Stimulated activated CD8-positive, alpha-beta memory T cell treated with anti-CD3 and anti-CD28 coated beads, Interleukin-7, amount 100 ng/mL, for 48 hours (primary cell): ENCODE results near the gene MCHR1.
A peak's percentile ranks its signal among the peaks of the same experiment; 100 is the strongest.
"Not testable (repeated sequence)": the region's sequence is repeated elsewhere in the genome, so short reads cannot be mapped to it uniquely, and the experiment has no call there.

Experiments used
- DNase-seq, 2 donors: peaks; one replicate each; pipeline ENCODE4 v3.0.0-alpha.2; 2020; ENCODE audit warnings: low read depth in 1 of 2; ENCODE audit errors: extremely low read depth in 1 of 2

Gene MCHR1

DNA sequence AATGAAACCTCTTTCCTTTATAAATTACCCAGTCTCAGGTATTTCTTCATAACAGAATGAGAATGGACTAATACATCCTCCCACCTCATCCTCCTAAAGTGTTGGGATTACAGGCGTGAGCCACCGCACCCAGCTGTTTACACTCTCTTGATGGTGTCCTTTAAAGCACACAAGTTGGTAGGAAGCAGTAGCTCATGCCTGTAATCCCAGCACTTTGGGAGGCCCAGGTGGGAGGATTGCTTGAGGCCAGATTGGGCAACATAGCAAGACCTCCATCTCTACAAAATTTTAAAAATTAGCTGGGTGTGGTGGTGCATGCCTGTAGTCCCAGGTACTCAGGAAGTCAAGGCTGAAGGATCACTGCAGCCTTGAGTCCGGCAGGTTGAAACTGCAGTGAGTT lies 23.3 kb upstream of the MCHR1 start:
- DNase-seq = not testable (repeated sequence)

DNA sequence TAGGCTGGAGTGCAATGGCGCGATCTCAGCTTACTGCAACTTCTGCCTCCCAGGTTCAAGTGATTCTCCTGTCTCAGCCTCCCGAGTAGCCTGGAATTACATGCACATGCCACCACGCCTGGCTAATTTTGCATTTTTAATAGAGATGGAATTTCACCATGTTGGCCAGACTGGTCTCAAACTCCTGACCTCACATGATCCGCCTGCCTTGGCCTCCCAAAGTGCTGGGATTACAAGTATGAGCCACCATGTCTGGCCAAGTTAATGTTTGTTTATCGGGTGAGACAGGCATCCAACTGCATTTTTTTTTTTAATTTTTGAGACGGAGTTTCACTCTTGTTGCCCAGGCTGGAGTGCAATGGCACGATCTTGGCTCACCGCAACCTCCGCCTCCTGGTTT lies 22.6 kb upstream of the MCHR1 start:
- DNase-seq = not testable (repeated sequence)

DNA sequence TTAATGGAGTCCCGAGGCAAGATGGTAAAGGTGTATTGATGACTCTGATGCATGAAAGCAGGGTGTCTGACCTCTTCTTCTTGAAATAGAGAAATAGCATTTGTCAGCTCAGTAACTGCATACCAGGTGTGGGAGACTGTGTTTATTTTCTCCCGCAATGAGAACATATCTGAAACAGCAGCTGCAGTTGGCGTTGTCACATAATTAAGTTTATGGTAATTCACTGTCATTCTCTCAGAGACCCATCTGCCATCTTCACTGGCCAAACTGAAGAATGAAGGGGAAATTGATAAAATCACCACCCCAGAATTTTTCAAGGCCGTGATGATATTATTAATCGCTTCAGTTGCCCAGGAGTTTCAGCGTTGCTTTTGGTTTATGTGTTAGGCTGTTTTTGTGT lies 20.1 kb upstream of the MCHR1 start:
- no peak for DNase-seq

DNA sequence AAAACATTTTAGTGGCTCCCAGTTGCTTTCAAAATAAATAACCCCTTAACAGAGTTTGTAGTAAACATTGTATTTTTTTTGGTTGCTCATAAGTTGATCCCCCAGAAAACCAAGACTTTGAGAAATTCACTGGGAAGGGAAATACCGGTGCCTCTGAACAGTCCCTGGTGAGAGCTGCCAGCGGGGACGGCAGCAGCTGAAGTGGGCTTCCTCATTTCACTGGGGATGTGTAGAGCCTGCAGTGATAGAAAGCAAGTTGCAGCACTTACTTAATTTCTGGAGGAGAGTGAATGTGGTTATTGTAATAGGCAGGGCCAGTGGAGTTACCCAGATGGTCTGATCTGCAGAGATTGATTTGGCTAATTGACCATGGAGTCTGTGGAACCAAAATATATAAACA lies 18.6 kb upstream of the MCHR1 start:
- DNase-seq = no peak

DNA sequence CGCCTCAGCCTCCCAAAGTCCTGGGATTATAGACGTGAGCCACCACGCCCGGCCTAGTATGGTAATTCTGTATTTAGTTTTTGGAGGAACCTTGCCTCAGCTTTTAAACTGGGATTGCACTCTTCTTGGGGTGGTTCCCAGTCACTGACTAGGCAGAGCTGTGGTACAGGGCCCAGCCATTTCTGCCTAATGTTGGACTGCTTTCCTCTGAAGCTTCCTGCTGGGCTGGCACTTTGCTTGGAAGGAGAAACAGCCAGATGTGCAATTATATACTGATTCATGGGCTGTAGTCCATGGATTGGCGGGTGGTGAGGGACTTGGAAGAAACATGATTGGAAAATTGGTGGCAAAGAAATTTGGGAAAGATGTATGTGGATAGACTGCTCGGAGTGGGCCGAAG lies 17.6 kb upstream of the MCHR1 start:
- DNase-seq = no peak

DNA sequence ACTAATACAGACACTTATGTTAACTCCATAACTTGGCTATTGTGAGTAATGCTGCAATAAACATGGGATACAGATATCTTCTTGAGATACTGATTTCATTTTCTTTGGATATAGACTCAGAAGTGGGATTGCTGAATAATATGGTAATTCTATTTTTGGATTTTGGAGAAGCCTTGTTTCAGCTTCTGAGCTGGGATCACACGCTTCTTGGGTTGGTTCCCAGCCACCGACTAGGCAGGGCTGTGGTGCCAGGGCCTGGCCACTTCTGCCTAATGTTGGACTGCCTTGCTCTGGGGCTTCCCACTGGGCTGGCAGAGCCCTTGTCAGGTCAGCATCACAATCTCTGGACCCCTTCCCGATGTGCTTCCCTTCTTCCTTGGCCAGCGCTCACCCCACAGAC lies 14.0 kb upstream of the MCHR1 start:
- DNase-seq = no peak

DNA sequence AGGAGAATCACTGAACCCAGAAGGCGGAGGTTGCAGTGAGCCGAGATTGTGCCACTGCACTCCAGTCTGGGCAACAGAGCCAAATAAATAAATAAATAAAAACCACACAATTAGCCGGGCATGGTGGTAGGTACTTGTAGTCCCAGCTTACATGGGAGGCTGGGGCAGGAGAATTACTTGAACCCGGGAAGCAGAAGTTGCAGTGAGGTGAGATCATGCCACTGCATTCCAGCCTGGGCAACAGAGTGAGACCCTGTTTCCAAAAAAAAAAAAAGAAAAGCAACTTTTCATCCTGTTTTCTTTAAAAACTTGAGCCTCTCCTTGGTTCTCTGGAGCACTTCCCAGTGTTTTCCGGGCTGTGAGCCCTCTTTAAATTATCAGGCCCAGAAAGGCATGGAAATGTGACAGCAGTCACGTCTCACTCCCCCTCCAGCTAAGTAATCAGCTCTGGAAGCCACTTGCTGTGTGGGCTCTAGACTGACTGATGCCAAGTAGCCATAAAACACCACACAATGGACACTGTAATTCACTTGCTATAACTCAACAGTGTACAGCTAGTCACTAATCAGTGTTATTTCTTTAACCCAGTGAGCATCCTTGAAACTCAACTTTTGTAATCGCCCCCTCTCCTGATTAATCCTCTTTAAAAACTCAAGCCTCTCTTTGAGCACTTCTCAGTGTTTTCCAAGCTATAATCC lies 13.0 kb upstream of the MCHR1 start:
- no peak for DNase-seq

DNA sequence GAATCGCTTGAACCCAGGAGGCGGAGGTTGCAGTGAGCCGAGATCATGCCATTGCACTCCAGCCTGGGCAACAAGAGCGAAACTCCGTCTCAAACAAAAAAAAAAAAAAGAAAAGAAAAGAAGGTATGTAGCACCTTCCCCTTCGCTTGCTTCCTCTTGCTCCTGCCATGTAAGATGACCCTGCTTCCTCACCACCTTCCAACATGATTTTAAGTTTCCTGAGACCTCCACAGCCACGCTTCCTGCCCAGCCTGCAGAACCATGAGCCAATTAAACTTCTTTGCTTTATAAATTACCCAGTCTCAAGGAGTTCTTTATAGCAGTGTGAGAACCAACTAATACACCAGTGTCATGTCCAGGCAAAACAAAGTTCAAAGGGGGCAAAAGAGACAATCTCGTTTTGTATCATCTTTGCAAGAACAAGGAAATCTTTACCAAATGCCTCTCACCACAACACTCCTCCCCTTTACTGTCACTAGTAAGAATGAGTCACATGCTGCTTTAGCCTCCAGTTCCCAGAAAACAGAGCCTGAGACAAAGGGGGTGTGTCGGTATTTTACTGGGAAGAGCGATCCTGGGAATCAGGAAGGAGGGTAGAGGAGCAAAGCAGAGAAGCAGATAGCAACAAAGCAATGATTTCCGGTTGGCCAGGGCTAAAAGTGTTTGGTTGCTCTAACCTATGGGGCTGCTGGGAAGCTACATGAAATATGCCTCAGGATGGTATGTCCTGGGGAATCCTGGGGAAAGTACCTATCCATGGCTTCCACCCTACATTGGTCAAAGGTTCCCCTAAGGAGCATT lies 10.5 kb upstream of the MCHR1 start:
- peak in 1 of 2 donors; percentile 15 for DNase-seq

DNA sequence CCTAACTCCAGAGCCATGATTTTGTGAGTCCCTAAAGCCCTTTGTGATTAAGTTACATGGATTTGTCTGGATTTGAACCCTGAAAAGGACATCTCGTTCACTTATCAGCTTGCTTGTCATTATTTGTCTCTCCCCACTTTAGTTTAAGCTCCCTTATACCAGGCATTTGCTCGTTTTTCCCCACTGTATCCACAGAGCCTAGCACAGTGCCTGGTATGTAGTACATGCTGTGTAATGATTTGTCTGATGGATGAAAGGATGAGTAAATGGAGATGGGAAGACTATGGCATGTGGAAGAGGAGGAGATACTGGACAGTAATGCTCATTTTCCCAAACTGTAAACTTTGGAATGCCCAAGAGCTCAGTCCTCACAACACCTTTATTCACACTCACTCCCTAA lies 9.2 kb upstream of the MCHR1 start:
- DNase-seq = no peak

DNA sequence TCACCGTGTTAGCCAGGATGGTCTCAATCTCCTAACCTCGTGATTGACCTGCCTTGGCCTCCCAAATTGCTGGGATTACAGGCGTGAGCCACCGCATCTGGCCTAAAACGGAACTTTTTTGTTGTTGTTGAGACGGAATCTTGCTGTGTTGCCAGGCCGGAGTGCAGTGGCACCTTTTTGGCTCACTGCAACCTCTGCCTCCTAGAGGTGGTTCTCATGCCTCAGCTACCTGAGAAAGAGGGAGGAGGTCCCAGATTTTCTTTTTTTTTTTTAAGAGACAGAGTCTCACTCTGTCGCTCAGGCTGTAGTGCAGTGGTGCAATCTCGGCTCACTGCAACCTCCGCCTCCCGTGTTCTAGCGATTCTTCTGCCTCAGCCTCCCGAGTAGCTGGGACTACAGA lies 7.9 kb upstream of the MCHR1 start:
- no peak for DNase-seq

DNA sequence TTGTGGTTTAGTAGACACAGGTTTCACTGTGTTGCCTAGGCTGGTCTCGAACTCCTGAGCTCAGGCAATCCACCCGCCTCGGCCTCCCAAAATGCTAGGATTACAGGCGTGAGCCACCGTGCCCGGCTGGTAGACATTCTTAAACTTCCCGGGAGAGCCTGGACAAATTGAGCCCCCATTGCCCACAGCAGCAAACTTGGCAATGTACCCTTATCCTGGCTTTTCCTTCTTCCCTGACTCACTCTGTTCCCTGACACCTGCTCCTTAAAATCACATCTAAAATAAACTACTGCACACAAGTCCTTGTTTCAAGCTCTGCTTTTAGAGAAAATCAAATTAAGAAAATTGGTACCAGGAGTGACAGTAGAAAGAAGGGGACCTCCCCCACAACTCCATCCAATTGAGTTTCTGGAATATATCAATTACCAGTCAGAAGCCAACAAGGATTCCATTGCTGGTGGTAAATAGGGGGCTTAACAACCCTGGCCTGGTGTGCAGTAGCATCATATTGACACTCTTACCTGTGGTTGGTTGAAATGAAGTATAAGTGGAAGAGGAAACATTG lies 7.4 kb upstream of the MCHR1 start:
- DNase-seq = no peak

DNA sequence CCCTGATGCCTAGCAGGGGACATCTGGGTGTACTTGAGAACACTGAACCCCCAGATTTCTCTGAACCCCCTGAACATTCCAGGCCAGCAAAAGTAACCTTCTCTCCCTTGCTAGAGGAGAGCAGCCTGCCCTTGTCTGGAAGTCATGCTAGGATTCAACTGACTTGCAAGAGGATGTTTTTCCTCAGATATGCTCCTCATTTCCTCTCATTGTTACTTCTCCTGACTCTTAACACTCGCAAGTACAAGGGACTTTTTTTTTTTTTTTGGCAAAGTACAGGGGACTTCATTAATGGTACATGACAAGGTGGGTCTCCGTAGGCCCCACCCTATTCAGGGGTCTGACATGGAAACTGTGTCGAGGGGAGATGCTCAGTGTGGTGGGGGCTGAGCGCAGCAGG lies 6.3 kb upstream of the MCHR1 start:
- DNase-seq = no peak

DNA sequence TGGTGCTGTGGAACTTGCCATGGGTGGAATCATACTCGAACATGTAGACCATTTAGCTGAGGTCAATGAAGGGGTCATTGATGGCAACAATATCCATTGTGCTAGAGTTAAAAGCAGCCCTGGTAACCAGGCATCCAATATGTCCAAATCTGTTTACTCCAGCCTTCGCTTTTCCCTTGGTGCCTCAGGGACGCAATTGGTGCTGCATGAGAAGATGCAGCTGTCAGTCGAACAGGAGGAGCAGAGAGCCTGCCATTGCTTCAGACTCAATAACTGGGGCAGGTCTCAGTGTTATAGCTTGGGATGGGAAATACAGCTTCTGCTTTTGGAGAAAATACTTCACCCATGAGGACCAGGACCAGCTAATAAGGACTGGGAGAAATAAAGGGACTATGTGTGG lies 5.0 kb upstream of the MCHR1 start:
- no peak for DNase-seq

DNA sequence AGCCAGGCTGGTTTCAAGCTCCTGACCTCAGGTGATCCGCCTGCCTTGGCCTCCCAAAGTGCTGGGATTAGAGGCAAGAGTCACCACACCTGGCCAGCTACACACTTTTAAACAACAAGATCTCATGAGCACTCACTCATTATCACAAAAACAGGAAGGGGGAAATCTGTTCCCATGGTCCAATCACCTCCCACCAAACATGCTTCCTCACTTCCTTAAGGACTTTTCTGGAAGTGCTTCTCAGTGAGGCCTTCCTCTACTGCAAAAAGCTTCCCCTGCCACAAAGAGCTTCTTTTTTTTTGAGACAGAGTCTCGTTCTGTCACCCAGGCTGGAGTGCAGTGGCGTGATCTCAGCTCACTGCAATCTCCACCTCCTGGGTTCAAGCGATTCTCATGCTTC lies 3.1 kb upstream of the MCHR1 start:
- not testable (repeated sequence) for DNase-seq

DNA sequence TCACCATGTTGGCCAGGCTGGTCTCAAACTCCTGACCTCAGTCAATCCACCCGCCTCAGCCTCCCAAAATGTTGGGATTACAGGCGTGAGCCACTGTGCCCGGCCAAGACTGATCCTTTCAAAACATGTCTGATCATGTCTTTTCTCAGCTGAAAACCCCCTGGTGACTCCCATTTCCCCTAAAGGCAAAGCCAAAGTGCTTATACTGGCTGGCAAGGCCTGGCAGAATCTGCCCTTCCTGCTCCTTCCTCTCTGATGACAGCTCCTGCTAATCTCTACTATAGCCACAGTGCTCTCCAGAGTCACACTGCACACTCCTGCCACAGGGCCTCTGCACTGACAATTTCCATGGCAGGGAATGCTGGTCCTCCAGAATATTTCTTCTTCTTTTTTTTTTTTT lies 2.6 kb upstream of the MCHR1 start:
- DNase-seq = no peak

DNA sequence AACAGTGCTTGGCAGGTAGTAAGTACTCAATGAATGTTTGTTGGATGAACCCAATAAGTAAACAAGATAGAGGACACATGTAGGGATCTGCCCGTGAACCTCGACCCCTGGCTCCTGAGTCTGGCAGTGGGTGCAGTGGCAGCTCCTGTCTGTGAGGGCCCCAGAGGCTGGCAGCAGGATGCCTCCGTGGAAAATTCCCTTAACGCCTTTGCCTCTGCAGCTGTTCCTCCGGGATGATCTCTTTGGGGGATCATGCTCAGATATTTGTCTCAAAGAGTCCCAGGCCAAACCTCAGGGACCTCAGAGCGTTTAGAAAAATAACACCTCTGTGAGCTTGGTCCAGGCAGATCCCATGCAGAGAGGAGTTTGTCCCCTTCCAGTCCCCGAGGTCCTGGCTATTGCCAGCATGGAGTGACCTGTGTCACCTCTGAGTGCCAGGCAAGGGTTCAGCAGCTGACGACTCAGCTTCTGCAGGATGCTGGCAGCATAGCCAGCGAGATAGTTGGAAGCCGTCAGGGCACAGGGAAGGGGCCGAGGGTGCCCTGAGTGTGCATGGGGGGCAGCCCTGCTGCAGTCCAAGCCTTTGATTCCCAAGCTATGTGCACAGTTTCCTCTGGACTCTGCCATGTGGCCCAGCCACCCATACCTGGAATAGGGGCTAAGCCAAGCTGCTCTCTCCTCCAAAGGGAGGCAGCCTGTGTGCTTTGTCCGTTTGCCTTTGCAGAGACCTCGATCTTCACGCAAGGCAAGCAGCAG lies 613 bp upstream of the MCHR1 start:
- DNase-seq = no peak

DNA sequence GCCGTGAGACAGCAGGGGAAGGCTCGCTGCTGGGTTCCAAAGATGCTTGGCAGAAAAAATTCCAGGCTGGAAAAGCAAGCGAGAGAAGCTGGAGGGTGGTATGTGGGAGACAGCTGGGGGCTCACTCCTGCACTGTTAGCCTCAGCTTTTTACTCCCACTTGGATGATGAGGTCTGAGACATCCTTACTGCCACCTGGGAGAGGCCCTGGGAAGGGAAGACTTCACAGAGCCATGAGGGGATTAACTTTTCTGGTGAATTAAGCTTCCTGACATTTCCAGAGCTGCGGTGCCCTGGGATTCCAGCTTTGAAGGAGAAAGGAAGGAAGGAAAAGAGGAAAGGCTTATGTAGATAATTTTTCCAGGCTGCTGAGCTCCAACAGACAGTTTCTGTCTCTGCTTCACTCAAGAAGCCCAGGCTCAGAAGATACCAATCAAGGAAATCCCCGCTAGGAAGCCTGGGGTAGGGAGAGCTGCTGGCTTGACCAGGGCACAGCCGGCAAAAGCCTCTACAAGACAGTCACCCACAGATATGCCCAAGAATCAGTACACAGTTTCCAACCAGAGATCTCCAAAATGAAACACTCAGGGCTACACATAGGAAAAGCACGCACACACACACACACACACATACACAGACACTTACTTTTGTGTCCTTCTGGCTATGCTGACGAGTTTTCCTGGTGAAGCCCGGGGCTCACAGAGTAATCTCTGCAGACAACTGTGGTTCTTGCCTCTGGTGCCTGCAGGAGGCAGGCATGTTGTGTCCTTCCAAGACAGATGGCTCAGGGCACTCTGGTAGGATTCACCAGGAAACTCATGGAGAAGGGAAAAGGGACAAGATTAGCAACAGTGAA lies 907 bp downstream of the MCHR1 start:
- no peak for DNase-seq

DNA sequence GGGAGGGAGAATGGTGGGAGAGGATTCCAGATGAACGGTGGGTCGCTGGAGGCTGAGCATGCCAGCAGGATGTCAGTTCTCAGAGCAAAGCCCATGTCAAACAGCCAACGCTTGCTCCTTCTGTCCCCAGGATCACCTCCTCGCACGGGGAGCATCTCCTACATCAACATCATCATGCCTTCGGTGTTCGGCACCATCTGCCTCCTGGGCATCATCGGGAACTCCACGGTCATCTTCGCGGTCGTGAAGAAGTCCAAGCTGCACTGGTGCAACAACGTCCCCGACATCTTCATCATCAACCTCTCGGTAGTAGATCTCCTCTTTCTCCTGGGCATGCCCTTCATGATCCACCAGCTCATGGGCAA lies 1.5 kb downstream of the MCHR1 start:
- no peak for DNase-seq

DNA sequence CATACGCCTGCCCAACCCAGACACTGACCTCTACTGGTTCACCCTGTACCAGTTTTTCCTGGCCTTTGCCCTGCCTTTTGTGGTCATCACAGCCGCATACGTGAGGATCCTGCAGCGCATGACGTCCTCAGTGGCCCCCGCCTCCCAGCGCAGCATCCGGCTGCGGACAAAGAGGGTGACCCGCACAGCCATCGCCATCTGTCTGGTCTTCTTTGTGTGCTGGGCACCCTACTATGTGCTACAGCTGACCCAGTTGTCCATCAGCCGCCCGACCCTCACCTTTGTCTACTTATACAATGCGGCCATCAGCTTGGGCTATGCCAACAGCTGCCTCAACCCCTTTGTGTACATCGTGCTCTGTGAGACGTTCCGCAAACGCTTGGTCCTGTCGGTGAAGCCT lies 2.2 kb downstream of the MCHR1 start:
- no peak for DNase-seq

DNA sequence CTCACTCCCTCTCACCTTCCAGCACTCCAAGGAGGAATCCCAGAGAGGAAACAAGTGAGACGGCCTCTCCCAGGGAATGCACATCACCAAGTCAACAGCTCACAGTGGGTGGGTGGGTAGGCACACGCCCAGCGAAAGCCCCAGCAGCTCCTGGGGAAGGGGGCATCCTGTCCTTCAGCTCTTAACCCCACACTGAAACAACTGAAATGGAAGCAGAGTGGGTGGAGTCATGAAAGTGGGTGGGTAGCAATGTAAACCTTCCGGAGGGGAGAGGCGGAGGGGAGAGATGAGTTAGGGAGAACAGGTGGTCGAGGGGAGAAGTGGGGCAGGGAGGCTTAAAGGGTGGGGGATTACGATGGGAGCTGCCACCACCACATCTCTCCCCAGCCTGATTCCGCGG lies 5.4 kb downstream of the MCHR1 start:
- DNase-seq = no peak

DNA sequence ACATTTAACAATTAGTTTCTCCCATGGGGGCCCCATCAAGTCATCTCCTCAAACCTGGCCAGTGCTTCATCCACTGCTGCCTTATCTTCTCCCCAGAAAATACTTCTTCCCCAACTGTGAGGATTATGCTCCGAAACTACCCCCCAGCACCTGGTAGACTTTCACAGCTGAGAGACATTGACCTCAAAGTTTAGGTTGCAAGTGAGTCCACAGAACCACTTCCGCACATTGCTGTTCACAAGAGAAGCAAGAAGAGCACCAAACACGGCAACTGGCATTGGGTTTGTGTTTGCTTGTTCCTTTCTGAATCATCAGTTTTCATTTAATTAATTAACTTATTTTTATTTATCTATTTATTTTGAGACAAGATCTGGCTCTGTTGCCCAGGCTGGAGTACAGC lies 6.1 kb downstream of the MCHR1 start:
- DNase-seq = no peak
